ENCODE data around the gene DDX17. TPM values are rescaled to one million over a fixed set of nuclear protein-coding genes. Genes with fewer than 3 reads are reported as not detected.

The DDX17 gene
- total and polyA plus RNA-seq, 2 of the 4 experiments (the other 2 are of a cell fraction) = 240 to 371 TPM

GRCh38 chr22:38503021-38503420, 3.1 kb downstream of the DDX17 start:
- no peaks in the 10 kb centered on the region for H3K9me3 ChIP-seq (ENCODE audit: control insufficient read depth, insufficient read depth, low read length)
- H3K79me1 ChIP-seq (ENCODE audit: low read depth in 1 of 2, low read length in 2 of 2) = peaks cover 4 to 36% of the 10 kb centered on the region in 2 experiments; a peak in 3 of 4 replicates
- dilution Hi-C loops (cut with HindIII; ENCODE audit: low sequenced_read_pairs, unreplicated experiment) = no loop called here
- H2BK5ac ChIP-seq (ENCODE audit: low read depth, low read length, poor library complexity, severe bottlenecking) = peak overlapping the region; percentile 22
- peak overlapping the region; percentile 96 for H3K4me2 ChIP-seq (ENCODE audit: low read depth, low read length)
- no peak overlapping the region for H3K56ac ChIP-seq (ENCODE audit: extremely low read depth, insufficient read depth, low read length)
- H4K5ac ChIP-seq (ENCODE audit: low read depth, low read length) = no peak overlapping the region
- no peak for DNase-seq
- H3K9me1 ChIP-seq (ENCODE audit: insufficient read depth, low read length) = 0 out of 2 replicates have a peak, but pooled peaks cover 2% of the 10 kb centered on the region
- peaks cover 34% of the 10 kb centered on the region for H3K36me3 ChIP-seq (ENCODE audit: control insufficient read depth, insufficient read depth, low read length)
- H3K14ac ChIP-seq (replicated peaks; ENCODE audit: low read depth, low read length) = peak overlapping the region; percentile 72
- no peak overlapping the region for H3K18ac ChIP-seq (ENCODE audit: low read depth, low read length)
- TF ChIP-seq USF2 (IDR thresholded peaks at IDR 0.05; ENCODE audit: low read depth, low read length) = no peak
- TF ChIP-seq, protein P1, sequence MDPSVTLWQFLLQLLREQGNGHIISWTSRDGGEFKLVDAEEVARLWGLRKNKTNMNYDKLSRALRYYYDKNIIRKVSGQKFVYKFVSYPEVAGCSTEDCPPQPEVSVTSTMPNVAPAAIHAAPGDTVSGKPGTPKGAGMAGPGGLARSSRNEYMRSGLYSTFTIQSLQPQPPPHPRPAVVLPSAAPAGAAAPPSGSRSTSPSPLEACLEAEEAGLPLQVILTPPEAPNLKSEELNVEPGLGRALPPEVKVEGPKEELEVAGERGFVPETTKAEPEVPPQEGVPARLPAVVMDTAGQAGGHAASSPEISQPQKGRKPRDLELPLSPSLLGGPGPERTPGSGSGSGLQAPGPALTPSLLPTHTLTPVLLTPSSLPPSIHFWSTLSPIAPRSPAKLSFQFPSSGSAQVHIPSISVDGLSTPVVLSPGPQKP (IDR thresholded peaks at IDR 0.05; ENCODE audit: borderline replicate concordance, low read depth, low read length) = no peak
- no peak for TF ChIP-seq BHLHE40 (IDR thresholded peaks at IDR 0.05; ENCODE audit: low read depth, low read length)
- TF ChIP-seq, protein P2, sequence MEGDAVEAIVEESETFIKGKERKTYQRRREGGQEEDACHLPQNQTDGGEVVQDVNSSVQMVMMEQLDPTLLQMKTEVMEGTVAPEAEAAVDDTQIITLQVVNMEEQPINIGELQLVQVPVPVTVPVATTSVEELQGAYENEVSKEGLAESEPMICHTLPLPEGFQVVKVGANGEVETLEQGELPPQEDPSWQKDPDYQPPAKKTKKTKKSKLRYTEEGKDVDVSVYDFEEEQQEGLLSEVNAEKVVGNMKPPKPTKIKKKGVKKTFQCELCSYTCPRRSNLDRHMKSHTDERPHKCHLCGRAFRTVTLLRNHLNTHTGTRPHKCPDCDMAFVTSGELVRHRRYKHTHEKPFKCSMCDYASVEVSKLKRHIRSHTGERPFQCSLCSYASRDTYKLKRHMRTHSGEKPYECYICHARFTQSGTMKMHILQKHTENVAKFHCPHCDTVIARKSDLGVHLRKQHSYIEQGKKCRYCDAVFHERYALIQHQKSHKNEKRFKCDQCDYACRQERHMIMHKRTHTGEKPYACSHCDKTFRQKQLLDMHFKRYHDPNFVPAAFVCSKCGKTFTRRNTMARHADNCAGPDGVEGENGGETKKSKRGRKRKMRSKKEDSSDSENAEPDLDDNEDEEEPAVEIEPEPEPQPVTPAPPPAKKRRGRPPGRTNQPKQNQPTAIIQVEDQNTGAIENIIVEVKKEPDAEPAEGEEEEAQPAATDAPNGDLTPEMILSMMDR (conservative IDR thresholded peaks at IDR 0.05; ENCODE audit: low read depth, low read length) = no peak
- no peak for TF ChIP-seq NFE2L2 (IDR thresholded peaks at IDR 0.05; ENCODE audit: low read depth, low read length)
- TF ChIP-seq RAD21 (IDR thresholded peaks at IDR 0.05; ENCODE audit: low read length) = no peak
- no peak for TF ChIP-seq SMC3 (IDR thresholded peaks at IDR 0.05; ENCODE audit: low read depth, low read length)
- no peak for TF ChIP-seq CHD1 (IDR thresholded peaks at IDR 0.05; ENCODE audit: low read depth, low read length)
- TF ChIP-seq MXI1 (IDR thresholded peaks at IDR 0.05; ENCODE audit: borderline replicate concordance, low read depth, low read length) = no peak
- TF ChIP-seq FOS (IDR thresholded peaks at IDR 0.05; ENCODE audit: low read depth, low read length) = no peak
- TF ChIP-seq POLR2A (IDR thresholded peaks at IDR 0.05; ENCODE audit: low read depth, low read length) = no peak
- TF ChIP-seq RCOR1 (IDR thresholded peaks at IDR 0.05; ENCODE audit: insufficient replicate concordance, low read length) = no peak
- no peak for TF ChIP-seq MAZ (IDR thresholded peaks at IDR 0.05; ENCODE audit: borderline replicate concordance, low read depth, low read length)
- TF ChIP-seq CEBPB (IDR thresholded peaks at IDR 0.05; ENCODE audit: low read depth, low read length) = no peak
- no peak for TF ChIP-seq MAFK (IDR thresholded peaks at IDR 0.05; ENCODE audit: low read depth, low read length)
- TF ChIP-seq RFX5 (IDR thresholded peaks at IDR 0.05; ENCODE audit: low read depth, low read length) = no peak
- H3K27me3 ChIP-seq (ENCODE audit: control insufficient read depth, insufficient read depth, low read length) = no peaks in the 10 kb centered on the region
- no peak overlapping the region; the same call in 1 of the 2 replicates for H3K9ac ChIP-seq (ENCODE audit: low read depth, low read length)
- H4K91ac ChIP-seq (ENCODE audit: insufficient read depth, low read depth, low read length) = no peak overlapping the region
- ChIA-PET POLR2A (ENCODE audit: unreplicated experiment) (interaction anchor here (0.6 kb wide), 1 partner anchor 18 kb away, joined by 21 read pairs; no protein-coding TSS in a partner anchor), CTCF (no interaction called here)
- H4K8ac ChIP-seq (ENCODE audit: low read depth in 2 of 2, low read length in 2 of 2) = no peak overlapping the region
- no peak overlapping the region for H2AFZ ChIP-seq (replicated peaks; ENCODE audit: low read length, poor library complexity)
- peaks cover 9% of the 10 kb centered on the region for H3K4me1 ChIP-seq (ENCODE audit: control insufficient read depth, insufficient read depth, low read length)
- H2BK120ac ChIP-seq (ENCODE audit: low read depth, low read length) = no peak overlapping the region
- no CpG with 5 or more reads among the region's 4 CpGs for WGBS, 2 experiments (ENCODE audit: extremely low coverage in 2 of 2, insufficient read length in 1 of 2)
- H3K23ac ChIP-seq (ENCODE audit: low read depth, low read length) = peak overlapping the region; percentile 31
- BruUV-seq (replicated peaks) = no TSS peak
- intact Hi-C loops (cut with micrococcal nuclease) = loop anchor here (5.0 kb wide), 1 partner anchor 69 kb away; the partner anchor contains the start of gene DMC1
- peak overlapping the region; percentile 12 for H3K4me3 ChIP-seq (ENCODE audit: insufficient read depth, low read depth, low read length)
- ATAC-seq (ENCODE audit: low read depth) = no peak
- H3K27ac ChIP-seq (ENCODE audit: insufficient read depth, low read length) = peak overlapping the region; percentile 52; the same call in 1 of the 2 replicates
- no peak overlapping the region for H2BK15ac ChIP-seq (ENCODE audit: low read depth, low read length)
- H2BK20ac ChIP-seq (ENCODE audit: low read depth, low read length) = no peak overlapping the region
- H3K4ac ChIP-seq (ENCODE audit: low read depth, low read length) = no peak overlapping the region
- H4K20me1 ChIP-seq (ENCODE audit: insufficient read depth, low read length) = peaks cover 70% of the 10 kb centered on the region
- no peak overlapping the region for H2AK9ac ChIP-seq (replicated peaks; ENCODE audit: low read depth, low read length, poor library complexity)
- in situ Hi-C loops (cut with MboI; ENCODE audit: low sequenced_read_pairs) = no loop called here
- no peak overlapping the region for H2AK5ac ChIP-seq (ENCODE audit: low read depth, low read length)
